Type B pancreatic cell (in vitro differentiated cells): ENCODE data around the gene SKIDA1. TPM values are rescaled to one million over a fixed set of nuclear protein-coding genes. Genes with fewer than 3 reads are reported as not detected.
A peak's percentile ranks its signal among the peaks of the same experiment; 100 is the strongest.

Experiments used
- DNase-seq: peaks from one replicate; pipeline ENCODE4 v3.0.0; 2021; ENCODE audit warnings: mixed read lengths; ENCODE audit not compliant: unreplicated experiment; ENCODE audit errors: extremely low spot score
- H3K27ac Mint-ChIP-seq: 2 replicates; pipeline ENCODE4 v1.8.0; 2021; ENCODE audit warnings: mild to moderate bottlenecking, mixed read lengths
- H3K27me3 Mint-ChIP-seq: 2 replicates; pipeline ENCODE4 v1.8.0; 2021; ENCODE audit warnings: mixed read lengths
- H3K36me3 Mint-ChIP-seq: 2 replicates; pipeline ENCODE4 v1.8.0; 2021; ENCODE audit warnings: mixed read lengths
- H3K4me1 Mint-ChIP-seq: one replicate; pipeline ENCODE4 v1.8.0; 2021; ENCODE audit warnings: mixed read lengths; ENCODE audit not compliant: unreplicated experiment
- H3K4me3 Mint-ChIP-seq: 2 replicates; pipeline ENCODE4 v1.8.0; 2021; ENCODE audit warnings: mild to moderate bottlenecking, mixed read lengths
- H3K9me3 Mint-ChIP-seq: 2 replicates; pipeline ENCODE4 v1.8.0; 2021; ENCODE audit warnings: mixed read lengths
- total RNA-seq: library from RNA; stranded (reverse); gene quantifications from 2 replicates; pipeline ENCODE4 v1.2.1, GENCODE V29; 2021; ENCODE audit warnings: low replicate concordance
- TF ChIP-seq, protein P1 (sequence below): fragments of 200-600 bp; sonication (generic); conservative IDR thresholded peaks from 2 replicates; pipeline ENCODE4 v1.5.0; 2021; ENCODE audit warnings: antibody characterized with exemption, mild to moderate bottlenecking

The SKIDA1 gene
- total RNA-seq, 1 donor from 2014 or later = 24.3 TPM

DNA sequence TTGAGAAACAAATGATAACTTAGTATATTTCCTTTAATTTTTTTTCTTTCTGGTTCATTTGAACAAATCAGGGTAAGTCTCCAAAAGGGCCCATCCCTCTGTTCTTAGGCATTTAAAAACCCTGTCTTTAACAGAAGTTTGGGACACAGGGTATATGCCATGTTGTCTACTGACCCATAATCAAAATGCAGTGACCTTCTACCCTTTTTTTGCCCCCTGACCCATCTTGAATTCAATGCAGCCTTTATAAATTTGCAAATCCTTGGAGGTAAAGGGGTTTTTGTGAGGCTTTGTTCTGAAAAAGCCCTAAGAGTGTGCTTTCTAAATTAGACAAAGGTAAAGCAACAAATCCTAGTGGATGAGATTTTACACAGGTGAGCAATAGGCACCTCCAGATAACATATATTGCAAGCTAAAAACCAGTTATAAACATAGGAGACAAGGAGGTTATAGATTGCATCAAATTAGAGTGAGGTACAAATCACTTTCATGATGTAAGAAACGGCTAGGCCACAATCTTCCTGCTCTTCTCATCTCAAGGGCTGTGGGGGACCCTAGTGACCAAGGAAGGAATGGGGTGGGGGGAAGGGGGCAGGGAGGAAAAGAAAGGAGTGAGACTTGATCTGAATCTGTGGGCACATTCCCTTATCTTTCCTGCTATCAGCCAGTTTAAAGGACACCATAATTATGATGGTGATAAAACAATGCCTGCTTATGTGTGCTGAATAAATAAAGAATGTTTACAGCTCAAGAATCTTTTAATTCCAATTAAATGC, 2.7 kb downstream of the SKIDA1 start:
- Mint-ChIP-seq H3K27me3 (peaks cover 5% of the 10 kb centered on the region), H3K9me3 (no peaks in the 10 kb centered on the region), H3K36me3 (no peaks in the 10 kb centered on the region), H3K4me3 (peak overlapping the region; percentile 97), H3K27ac (peak overlapping the region; percentile 96), H3K4me1 (peaks cover 47% of the 10 kb centered on the region)
- DNase-seq = no peak
- TF ChIP-seq, protein P1, sequence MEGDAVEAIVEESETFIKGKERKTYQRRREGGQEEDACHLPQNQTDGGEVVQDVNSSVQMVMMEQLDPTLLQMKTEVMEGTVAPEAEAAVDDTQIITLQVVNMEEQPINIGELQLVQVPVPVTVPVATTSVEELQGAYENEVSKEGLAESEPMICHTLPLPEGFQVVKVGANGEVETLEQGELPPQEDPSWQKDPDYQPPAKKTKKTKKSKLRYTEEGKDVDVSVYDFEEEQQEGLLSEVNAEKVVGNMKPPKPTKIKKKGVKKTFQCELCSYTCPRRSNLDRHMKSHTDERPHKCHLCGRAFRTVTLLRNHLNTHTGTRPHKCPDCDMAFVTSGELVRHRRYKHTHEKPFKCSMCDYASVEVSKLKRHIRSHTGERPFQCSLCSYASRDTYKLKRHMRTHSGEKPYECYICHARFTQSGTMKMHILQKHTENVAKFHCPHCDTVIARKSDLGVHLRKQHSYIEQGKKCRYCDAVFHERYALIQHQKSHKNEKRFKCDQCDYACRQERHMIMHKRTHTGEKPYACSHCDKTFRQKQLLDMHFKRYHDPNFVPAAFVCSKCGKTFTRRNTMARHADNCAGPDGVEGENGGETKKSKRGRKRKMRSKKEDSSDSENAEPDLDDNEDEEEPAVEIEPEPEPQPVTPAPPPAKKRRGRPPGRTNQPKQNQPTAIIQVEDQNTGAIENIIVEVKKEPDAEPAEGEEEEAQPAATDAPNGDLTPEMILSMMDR = peak; percentile 16

DNA sequence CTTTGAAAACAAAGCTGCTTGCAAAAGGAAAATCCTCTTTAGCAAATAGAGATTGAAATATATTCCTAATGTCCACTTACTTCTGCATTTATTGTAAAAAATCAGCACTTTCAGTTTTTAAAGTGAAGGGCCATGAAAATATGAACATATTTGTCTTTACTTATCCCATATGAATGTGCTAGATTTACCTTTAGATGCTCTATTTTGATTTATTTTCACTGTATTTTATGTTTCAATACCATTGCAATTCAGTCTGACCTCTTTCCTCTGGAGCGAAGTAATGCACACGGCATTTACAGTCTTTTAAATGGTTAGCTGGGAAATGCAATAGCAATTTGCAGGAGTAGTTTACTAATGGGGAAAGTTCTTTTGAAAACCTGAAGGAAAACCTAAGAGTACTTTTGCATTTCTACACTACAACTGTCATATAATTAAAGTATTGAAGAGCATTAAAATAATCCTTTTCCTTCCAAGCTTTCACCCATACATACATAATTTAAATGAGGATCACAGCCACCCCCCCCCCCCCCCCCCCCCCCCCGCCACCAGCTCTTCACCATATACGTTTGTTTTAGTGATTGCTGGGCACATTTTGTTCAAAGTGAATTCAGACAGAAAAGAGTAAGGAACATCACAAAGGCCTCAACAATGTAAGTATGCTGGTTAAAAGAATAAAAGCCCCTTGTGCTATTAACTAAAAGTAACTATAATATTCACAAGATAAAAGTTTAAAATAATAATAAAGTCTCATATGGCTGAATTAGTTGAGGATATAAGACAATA, 3.5 kb downstream of the SKIDA1 start:
- TF ChIP-seq, protein P1 = no peak
- Mint-ChIP-seq H3K27ac (peak overlapping the region; percentile 30), H3K4me3 (peak overlapping the region; percentile 55), H3K36me3 (no peaks in the 10 kb centered on the region), H3K9me3 (no peaks in the 10 kb centered on the region), H3K27me3 (peaks cover 5% of the 10 kb centered on the region), H3K4me1 (peaks cover 49% of the 10 kb centered on the region)
- no peak for DNase-seq

DNA sequence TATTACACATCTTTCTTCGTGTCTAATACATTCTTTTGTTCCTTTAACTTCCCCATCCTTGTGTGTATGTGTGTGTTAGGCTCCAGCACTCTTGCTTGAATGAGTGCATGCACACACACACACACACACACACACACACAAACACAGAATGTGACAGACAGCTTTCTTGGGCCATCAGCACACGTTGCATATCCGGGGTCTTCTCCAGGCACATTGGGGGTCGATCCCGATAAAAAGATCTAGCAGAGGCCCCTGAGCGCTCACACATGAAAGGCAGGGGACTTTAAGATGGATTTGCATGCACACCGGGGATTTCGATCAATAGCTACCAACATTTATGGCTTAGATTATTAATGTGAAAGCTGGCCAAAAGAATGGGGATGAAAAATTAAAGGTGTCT, 4.5 kb downstream of the SKIDA1 start:
- Mint-ChIP-seq H3K27me3 (peaks cover 5% of the 10 kb centered on the region), H3K36me3 (no peaks in the 10 kb centered on the region), H3K4me1 (peaks cover 49% of the 10 kb centered on the region), H3K9me3 (no peaks in the 10 kb centered on the region), H3K27ac (peak overlapping the region; percentile 94), H3K4me3 (peak overlapping the region; percentile 94)
- TF ChIP-seq, protein P1 = no peak
- DNase-seq = no peak

DNA sequence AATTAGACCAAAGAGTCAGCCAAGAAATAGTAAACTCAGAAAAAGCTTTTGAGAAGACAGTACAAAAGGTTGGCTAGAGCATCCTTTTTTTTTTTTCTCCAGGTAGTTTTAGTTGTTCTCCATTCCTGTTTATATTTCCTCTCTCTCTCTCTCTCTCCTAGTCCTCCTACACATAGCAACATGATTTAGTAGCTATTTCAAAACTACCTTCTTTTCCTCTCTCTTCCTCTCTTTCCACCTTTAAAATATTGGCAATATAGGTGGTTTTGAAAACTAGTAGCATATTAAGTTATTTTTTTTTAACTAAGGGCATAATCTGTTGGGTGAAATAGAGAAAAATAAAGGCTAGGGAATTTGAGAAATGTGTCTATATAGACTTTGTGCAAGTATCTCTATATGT, 5.0 kb downstream of the SKIDA1 start:
- H3K4me1 Mint-ChIP-seq = peaks cover 49% of the 10 kb centered on the region
- H3K4me3 Mint-ChIP-seq = peak overlapping the region; percentile 94

DNA sequence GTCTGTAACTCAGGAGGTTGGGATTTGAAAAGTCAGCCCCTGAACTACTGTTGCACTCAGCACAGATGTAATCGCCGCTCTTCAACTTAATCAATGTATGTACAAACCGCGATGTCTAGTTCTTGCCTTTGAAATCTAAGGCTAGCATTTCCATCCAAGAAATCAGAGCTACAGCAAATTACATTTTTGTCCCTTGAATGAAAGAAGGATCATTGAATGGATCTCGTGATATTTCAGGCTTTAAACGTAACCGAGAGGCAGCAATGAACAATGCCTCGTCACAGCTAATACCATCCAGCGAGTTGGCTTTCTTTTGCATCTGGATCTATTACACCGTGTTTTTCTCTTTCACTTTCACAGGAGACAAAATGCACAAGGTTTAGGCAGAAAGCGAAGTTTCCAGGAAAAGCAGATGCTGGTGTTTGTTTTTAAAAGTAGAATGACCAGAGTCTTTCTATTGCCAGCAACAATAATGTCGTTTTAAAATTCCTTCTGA, 5.5 kb downstream of the SKIDA1 start:
- Mint-ChIP-seq H3K27ac (peak overlapping the region; percentile 94), H3K9me3 (no peaks in the 10 kb centered on the region), H3K36me3 (peaks cover 7% of the 10 kb centered on the region), H3K27me3 (peaks cover 4% of the 10 kb centered on the region), H3K4me1 (peaks cover 49% of the 10 kb centered on the region), H3K4me3 (peak overlapping the region; percentile 94)
- DNase-seq = no peak
- TF ChIP-seq, protein P1 = no peak

More for the DNA sequence above, 5.0 kb downstream of the SKIDA1 start:
- TF ChIP-seq, protein P1 = no peak
- peaks cover 7% of the 10 kb centered on the region for H3K27me3 Mint-ChIP-seq
- H3K36me3 Mint-ChIP-seq = peaks cover 4% of the 10 kb centered on the region
- DNase-seq = no peak
- no peaks in the 10 kb centered on the region for H3K9me3 Mint-ChIP-seq
- H3K27ac Mint-ChIP-seq = peak overlapping the region; percentile 94
